DOHH2 (cell line): Measurements from ENCODE around the gene LTA4H.

Experiments used
- H3F3A ChIP-seq: fragments of 200-600 bp; sonication (generic), shearing (Covaris generic); 2 replicates; pipeline ENCODE4 v1.6.0; 2016; ENCODE audit warnings: antibody characterized with exemption, mild to moderate bottlenecking; ENCODE audit not compliant: control insufficient read depth, insufficient read depth
- H3K27ac ChIP-seq: fragments of 200-600 bp; sonication (generic); 2 replicates; pipeline ENCODE4 v1.5.1; 2014; ENCODE audit warnings: low read depth, mild to moderate bottlenecking, low read length, moderate library complexity
- H3K27me3 ChIP-seq: fragments of 200-600 bp; sonication (generic); 2 replicates; pipeline ENCODE4 v1.6.1; 2014; ENCODE audit warnings: mild to moderate bottlenecking, low read length, mixed read lengths; ENCODE audit not compliant: control insufficient read depth
- H3K36me3 ChIP-seq: fragments of 200-600 bp; sonication (generic); 2 replicates; pipeline ENCODE4 v1.6.1; 2014; ENCODE audit warnings: mild to moderate bottlenecking, low read length, moderate library complexity, mixed read lengths; ENCODE audit not compliant: control insufficient read depth
- H3K4me1 ChIP-seq: fragments of 200-600 bp; sonication (generic); 2 replicates; pipeline ENCODE4 v1.6.1; 2014; ENCODE audit warnings: mild to moderate bottlenecking, low read length, mixed read lengths; ENCODE audit not compliant: control insufficient read depth
- H3K4me2 ChIP-seq: fragments of 200-600 bp; sonication (generic); 2 replicates; pipeline ENCODE4 v1.6.0; 2014; ENCODE audit warnings: mild to moderate bottlenecking, low read length, moderate library complexity
- H3K4me3 ChIP-seq: fragments of 200-600 bp; sonication (generic); 2 replicates; pipeline ENCODE4 v1.5.1; 2014; ENCODE audit warnings: mild to moderate bottlenecking, low read length, mixed read lengths
- H3K79me2 ChIP-seq: fragments of 200-600 bp; sonication (generic); 2 replicates; pipeline ENCODE4 v1.6.1; 2014; ENCODE audit warnings: mild to moderate bottlenecking, low read length, mixed read lengths; ENCODE audit not compliant: control insufficient read depth
- H3K9me2 ChIP-seq: fragments of 200-600 bp; sonication (generic); replicated peaks from 2 replicates; pipeline ENCODE4 v1.6.1; 2014; ENCODE audit warnings: mild to moderate bottlenecking, low read length, mixed read lengths; ENCODE audit not compliant: control insufficient read depth
- H3K9me3 ChIP-seq: fragments of 200-600 bp; sonication (generic); 2 replicates; pipeline ENCODE4 v1.6.1; 2014; ENCODE audit warnings: antibody characterized with exemption, low read length, mixed read lengths; ENCODE audit not compliant: control insufficient read depth, insufficient read depth
- H4K20me1 ChIP-seq: fragments of 200-600 bp; sonication (generic); 2 replicates; pipeline ENCODE4 v1.6.0; 2014; ENCODE audit warnings: low read depth, mild to moderate bottlenecking, antibody characterized with exemption, low read length, moderate library complexity; ENCODE audit not compliant: control insufficient read depth, insufficient read depth
- CTCF ChIP-seq: fragments of 200-600 bp; sonication (generic); IDR thresholded peaks from one replicate; pipeline ENCODE4 v1.5.1; 2014; ENCODE audit warnings: antibody characterized with exemption, mild to moderate bottlenecking, low read depth, low read length; ENCODE audit not compliant: poor library complexity, severe bottlenecking
- EZH2phosphoT487 ChIP-seq: fragments of 200-600 bp; sonication (generic); IDR thresholded peaks from 2 replicates; pipeline ENCODE4 v1.6.1; 2017; ENCODE audit warnings: borderline replicate concordance, mild to moderate bottlenecking, antibody characterized with exemption, low read length, moderate library complexity, mixed read lengths

LTA4H gene

GRCh38 chr12:95984682-95985081 is 50.7 kb downstream of the LTA4H start:
- TF ChIP-seq CTCF = no peak
- no peak for TF ChIP-seq EZH2phosphoT487
- no peak overlapping the region for H3K27ac ChIP-seq
- no peaks in the 10 kb centered on the region for H3K27me3 ChIP-seq
- no peaks in the 10 kb centered on the region for H3K79me2 ChIP-seq
- H3K4me1 ChIP-seq = no peaks in the 10 kb centered on the region
- no peak overlapping the region for H3K4me3 ChIP-seq
- H4K20me1 ChIP-seq = no peaks in the 10 kb centered on the region
- no peaks in the 10 kb centered on the region for H3K36me3 ChIP-seq
- no peaks in the 10 kb centered on the region for H3K9me3 ChIP-seq
- no peak overlapping the region for H3K4me2 ChIP-seq
- no peaks in the 10 kb centered on the region for H3F3A ChIP-seq
- no peaks in the 10 kb centered on the region for H3K9me2 ChIP-seq

GRCh38 chr12:95982602-95983001 is 52.8 kb downstream of the LTA4H start:
- no peaks in the 10 kb centered on the region for H3K9me3 ChIP-seq
- H3K4me2 ChIP-seq = no peak overlapping the region
- no peaks in the 10 kb centered on the region for H3K36me3 ChIP-seq
- H3K4me1 ChIP-seq = no peaks in the 10 kb centered on the region
- H3K27ac ChIP-seq = no peak overlapping the region
- no peak overlapping the region for H3K4me3 ChIP-seq
- no peak for TF ChIP-seq CTCF
- no peak for TF ChIP-seq EZH2phosphoT487
- H3K27me3 ChIP-seq = no peaks in the 10 kb centered on the region
- H4K20me1 ChIP-seq = no peaks in the 10 kb centered on the region
- H3K9me2 ChIP-seq = no peaks in the 10 kb centered on the region
- H3F3A ChIP-seq = no peaks in the 10 kb centered on the region
- no peaks in the 10 kb centered on the region for H3K79me2 ChIP-seq

GRCh38 chr12:95980437-95980836 is 55.0 kb downstream of the LTA4H start:
- Histone ChIP-seq H3F3A (no peaks in the 10 kb centered on the region), H3K36me3 (no peaks in the 10 kb centered on the region), H3K9me2 (no peaks in the 10 kb centered on the region), H4K20me1 (no peaks in the 10 kb centered on the region), H3K4me2 (no peak overlapping the region), H3K79me2 (no peaks in the 10 kb centered on the region), H3K27me3 (no peaks in the 10 kb centered on the region), H3K9me3 (no peaks in the 10 kb centered on the region), H3K4me1 (no peaks in the 10 kb centered on the region), H3K27ac (no peak overlapping the region), H3K4me3 (no peak overlapping the region)
- no peak for TF ChIP-seq CTCF

GRCh38 chr12:95978774-95979173 is 56.6 kb downstream of the LTA4H start:
- H3K9me2 ChIP-seq = no peaks in the 10 kb centered on the region
- H3K9me3 ChIP-seq = no peaks in the 10 kb centered on the region
- TF ChIP-seq CTCF (no peak), EZH2phosphoT487 (no peak)
- H3K79me2 ChIP-seq = no peaks in the 10 kb centered on the region
- no peaks in the 10 kb centered on the region for H3K27me3 ChIP-seq
- no peak overlapping the region for H3K4me3 ChIP-seq
- H3K36me3 ChIP-seq = no peaks in the 10 kb centered on the region
- H4K20me1 ChIP-seq = no peaks in the 10 kb centered on the region
- H3F3A ChIP-seq = no peaks in the 10 kb centered on the region
- H3K4me2 ChIP-seq = no peak overlapping the region
- H3K27ac ChIP-seq = no peak overlapping the region
- peaks cover 15% of the 10 kb centered on the region for H3K4me1 ChIP-seq
